ENCODE measurements around the gene CFAP299.

GRCh38 chr4:80461412-80461811, 125.9 kb downstream of the CFAP299 start:
- TF ChIP-seq MEF2D (CRISPR knock-in tag; IDR thresholded peaks at IDR 0.05) (no peak), PBX3 (CRISPR knock-in tag; IDR thresholded peaks at IDR 0.05; ENCODE audit: borderline replicate concordance) (no peak), JUN (CRISPR knock-in tag; IDR thresholded peaks at IDR 0.05) (no peak), CTCF (CRISPR knock-in tag; IDR thresholded peaks at IDR 0.05) (no peak), TBL1XR1 (IDR thresholded peaks at IDR 0.05; ENCODE audit: borderline replicate concordance, low read length, partially characterized antibody) (no peak), BCL6 (CRISPR knock-in tag; IDR thresholded peaks at IDR 0.05) (no peak), CBX2 (IDR thresholded peaks at IDR 0.05; ENCODE audit: low read depth, low read length) (no peak), CBX2 (CRISPR knock-in tag; IDR thresholded peaks at IDR 0.05; ENCODE audit: low read depth) (no peak)

All from HepG2 (cell line).